GM18499 (cell line): ENCODE measurements around the gene ATP7A.
"Not testable (repeated sequence)": the region's sequence is repeated elsewhere in the genome, so short reads cannot be mapped to it uniquely, and the experiment has no call there.

Experiments used
- ATAC-seq: cut with Tn5 transposase; IDR thresholded peaks from one replicate; pipeline ENCODE4 v1.9.1; 2021; ENCODE audit warnings: moderate number of reproducible peaks; ENCODE audit not compliant: insufficient read depth, unreplicated experiment

Gene ATP7A

DNA sequence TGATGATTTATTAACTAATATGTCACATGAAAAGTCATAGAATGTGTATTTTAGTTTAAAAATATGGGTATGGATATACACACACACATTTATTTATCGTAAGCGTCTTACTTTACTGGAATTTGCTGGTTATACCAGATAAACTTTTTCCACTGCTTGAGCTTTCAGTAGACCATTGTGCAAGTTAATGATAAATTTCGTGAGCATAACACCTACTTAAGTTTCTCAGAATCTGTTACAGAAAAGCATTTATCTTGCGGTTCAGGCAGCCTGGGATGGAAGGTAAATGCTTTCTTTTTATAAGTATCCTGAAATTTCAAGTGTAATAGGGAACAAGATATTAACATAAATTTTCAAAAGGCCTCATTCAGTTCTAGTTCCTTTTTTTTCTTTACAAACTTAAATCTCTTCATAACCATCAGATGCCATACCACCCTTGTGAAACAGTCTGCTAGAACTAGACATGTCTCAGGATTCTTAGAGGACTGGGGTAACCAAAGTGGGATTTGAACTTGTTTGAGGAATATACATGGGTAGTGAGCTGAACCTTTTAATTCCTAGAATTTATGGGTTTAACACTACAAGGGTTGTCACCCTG is 27.7 kb downstream of the ATP7A start:
- no peak for ATAC-seq

DNA sequence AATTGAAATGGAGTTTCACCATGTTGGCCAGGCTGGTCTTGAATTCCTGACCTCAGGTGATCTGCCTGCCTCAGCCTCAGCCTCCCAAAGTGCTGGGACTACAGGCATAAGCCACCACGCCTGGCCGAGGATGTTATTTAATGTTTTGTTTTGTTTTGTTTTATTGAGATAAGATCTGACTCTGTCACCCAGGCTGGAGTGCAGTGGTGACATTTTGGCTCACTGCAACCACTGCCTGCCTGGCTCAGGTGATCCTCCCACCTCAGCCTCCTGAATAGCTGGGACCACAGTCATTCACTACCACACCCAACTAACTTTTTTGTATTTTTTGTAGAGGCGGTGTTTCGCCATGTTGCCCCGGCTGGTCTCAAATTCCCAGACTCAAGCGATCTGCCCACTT is 34.5 kb downstream of the ATP7A start:
- not testable (repeated sequence) for ATAC-seq

DNA sequence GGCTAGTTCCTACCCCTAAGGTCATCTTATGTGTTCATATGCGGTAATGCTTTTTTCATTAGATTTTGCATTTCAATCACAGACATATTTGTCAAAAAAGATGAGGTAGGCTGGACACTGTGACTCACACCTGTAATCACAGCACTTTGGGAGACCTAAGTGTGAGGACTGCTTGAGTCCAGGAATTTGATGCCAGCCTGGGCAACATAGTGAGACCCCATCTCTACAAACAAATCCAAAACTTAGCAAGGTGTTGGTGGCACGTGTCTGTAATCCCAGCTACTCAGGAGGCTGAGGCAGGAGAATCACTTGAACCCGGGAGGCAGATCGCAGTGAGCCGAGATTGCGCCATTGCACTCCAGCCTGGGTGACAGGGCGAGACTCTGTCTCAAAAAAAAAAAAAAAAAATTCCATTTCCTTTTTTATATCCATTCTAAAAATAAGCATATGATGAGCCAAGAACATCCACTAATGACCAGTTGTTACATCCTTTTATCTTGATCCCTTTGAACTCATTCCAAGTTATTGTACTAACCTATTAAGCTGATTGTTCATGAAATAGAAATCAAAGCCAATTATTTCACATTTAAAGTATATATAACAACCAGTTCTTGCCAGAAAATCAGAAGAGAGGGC is 35.5 kb downstream of the ATP7A start:
- no peak for ATAC-seq

DNA sequence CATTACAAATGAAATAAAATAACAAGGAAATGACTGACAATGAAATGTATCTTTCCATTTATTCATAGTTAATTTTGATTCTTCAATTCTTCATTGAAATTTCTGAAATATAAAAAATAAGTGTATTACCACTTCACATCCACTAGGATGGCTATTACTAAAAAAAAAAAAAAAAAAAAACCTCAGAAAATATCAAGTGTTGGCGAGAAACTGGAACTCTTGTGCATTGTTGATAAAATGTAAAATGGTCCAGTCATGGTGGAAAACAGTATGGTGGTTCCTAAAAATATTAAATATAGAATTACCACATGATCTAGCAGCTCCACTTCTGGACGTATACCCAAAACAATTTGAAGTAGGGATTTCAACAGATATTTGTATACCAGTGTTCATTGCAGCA is 36.1 kb downstream of the ATP7A start:
- ATAC-seq: no peak

DNA sequence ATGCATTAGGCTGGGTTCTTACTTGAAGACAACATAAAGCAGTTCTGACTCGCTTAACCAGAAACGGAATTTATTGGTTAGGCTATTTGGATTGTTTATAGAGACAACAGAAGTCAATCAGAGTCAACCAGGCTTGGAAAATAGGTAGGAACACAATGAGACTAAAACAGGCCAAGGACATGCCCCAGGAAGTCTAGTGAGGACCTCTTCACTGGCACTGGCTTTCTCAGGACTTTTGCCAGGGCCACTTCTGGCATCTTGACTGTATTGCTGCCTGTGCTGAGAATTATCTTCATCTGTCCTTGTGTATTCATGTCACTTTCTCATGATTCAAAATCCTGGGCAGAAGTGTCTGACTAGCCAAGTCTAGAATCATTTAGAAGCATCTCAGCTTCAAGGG is 39.3 kb downstream of the ATP7A start:
- no peak for ATAC-seq

DNA sequence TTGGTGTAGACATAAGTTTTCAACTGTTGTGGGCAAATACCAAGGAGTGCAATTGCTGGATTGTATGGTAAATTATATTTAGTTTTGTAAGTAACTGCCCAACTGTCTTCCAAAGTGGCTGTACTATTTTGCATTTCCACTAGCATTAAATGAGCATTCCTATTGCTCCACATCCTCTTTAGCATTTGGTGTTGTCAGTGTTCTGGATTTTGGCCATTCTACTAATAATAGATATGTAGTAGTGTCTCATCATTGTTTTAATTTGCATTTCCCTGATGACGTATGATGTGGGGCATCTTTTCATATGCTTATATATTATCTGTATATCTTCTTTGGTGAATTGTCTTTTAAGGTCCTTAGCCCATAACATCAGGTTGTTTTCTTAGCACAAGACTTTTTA is 41.7 kb downstream of the ATP7A start:
- ATAC-seq: no peak

DNA sequence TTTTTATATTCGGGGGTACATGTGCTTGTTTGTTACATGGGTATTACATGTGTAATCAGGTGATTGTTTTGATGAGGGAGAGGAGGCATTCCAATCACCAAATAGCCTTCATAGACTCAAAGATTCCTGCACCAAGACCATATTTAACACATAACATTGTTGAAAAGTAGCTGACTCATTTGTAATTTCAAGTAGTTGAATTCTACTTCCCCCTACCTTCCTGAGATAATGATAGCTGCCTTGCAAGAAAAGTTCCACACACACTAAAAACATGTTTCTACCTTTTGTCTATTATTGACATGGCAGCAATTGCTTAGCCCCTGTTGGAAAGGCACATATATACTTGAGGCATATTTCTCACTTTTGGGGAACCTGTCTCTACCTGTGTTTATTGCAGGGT is 42.8 kb downstream of the ATP7A start:
- ATAC-seq: no peak

DNA sequence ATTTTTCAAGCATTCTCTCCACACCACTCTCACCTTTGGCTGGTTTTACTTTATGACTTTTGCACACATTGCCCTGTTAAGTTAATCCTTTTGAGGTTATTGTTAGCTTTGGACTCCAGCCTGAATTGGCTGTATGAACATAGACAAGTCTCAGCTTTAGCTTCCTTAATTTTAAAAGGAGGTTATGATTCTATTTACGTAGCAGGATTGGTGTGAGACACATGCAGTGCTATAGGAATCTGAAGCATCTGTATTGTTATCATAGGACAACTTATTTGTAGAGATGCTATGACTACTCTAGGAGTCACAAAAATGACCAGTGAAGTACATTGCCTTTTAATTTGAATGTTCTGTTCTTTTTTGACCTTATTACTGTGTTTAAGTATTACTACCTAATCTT is 43.2 kb downstream of the ATP7A start:
- no peak for ATAC-seq

DNA sequence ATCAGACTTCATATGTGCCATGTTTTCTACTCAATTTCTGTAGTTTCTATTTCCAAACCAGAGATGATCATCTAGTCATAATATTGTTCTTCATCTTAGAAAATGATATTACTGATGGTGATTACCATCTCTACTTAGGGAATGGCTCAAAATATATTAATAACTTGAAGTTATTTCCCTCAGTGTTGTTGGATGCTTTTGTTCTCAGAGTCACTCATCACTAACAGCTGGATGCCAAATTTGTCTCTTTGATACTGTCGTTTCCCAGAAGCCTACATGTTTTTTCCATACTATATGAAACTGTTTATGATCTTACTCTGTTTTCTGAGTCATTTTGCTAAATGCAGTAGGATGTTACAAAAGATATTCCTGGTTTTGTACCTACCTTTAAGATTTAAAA is 50.1 kb downstream of the ATP7A start:
- ATAC-seq: no peak

DNA sequence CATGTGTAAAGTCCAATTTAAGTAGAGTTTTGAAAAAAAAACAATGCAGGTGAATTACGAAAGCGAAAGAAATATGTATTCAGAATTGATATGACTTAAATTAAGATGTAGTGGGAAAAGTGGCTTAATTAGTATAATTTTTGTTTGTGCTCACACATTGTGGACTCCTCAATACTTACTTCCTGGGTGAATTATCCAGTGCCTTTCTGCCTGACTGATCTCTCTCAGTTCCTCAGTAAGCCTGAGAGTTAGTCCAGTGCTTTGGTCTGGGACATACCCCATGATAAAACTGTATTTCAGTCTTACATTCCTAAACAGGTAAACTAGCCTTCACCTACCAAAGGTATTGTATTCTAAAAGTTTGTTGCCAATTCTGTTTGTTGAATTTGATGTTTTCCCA is 50.6 kb downstream of the ATP7A start:
- no peak for ATAC-seq

DNA sequence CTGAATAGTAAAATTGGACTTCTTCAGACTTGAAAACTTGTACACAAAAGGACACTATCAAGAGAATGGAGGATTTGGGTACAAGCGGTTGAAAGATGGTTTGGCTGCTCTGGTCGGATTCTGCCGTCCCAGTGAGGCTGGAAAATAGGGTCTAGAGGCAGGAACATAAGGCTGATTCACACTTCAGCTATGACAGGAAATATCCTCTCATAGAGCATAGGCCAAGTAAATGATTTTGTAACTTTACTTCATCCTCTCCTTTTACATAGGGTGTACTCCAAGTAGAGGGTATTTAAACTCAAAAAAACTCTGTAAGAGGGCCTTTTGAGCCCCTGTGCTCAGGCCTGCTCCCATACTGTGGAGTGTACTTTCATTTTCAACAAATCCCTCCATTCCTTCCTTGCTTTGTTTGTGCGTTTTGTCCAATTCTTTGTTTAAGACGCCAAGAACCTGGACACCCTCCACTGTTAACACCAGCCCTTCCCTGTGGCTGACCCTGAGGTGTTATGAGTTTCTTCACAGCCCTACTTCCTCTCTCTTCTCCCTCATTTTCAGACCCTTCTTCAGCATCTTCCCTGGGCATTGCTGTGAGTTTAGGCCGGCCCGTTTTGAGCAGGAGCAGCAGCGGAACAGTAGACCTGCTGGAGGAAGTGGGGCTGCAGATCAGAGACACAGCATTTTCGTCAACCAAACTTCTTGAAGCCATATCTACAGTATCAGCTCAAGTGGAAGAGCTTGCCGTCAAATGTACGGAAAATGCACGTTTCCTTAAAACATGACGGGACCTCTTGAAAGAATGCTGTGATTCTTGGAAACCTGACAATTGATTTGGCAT is 51.8 kb downstream of the ATP7A start:
- ATAC-seq: no peak

DNA sequence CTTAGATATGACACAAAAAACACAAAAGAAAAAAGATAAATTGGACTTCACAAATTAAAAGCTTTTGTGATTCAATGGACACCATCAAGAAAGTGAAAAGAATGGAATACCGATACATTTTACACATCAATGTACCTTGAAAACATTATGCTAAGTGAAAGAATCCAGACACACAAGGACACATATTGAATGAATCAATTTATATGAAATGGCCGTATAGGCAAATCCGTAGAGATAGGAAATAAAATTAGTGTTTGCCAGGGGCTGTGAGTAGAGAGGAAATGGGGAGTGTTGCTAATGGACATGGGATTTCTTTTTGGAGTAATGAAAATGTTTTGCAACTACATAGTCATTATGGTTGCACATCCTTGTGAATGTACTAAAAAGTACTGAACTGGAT is 55.9 kb downstream of the ATP7A start:
- no peak for ATAC-seq

DNA sequence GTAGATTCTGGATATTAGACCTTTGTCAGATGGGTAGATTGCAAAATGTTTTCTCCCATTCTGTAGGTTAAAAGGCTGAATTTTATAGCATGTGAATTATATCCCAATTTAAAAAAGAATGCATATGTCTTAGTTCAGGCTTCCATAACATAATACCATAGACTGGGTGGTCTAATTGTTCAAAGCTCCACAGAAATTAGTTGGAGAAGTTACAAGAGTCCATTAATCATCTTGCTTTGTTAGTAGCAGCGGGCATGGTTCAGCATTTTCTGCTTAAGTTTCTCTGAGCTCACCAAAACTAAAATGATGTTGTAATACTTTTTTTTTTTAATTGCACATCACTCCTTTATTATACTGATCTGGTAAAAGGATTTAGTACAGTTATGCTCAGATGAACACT is 57.1 kb downstream of the ATP7A start:
- ATAC-seq: no peak

DNA sequence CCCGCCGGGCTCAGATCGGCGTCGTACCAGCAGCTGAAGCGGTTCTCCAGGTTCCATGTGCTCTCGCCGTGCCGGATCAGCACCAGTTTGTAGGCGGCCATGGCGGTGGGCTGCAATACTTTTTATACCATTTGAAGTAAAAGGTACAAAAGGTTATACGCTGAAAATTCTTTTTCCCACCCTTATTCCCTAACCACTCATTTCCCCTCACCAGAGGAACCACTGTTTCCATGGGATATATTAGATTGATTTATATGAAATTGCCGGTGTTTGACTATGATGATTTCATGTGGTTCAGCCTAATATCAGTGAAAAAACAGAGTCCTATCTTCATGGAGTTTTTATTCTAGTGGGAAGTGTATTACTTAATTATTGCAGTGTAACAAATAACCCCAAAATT is 59.0 kb downstream of the ATP7A start, which contains the start of gene PGAM4:
PGAM4 (minus strand) TSS at position 101 of the 400 bp plus-strand sequence; CDS start at position 101, 0 bp downstream.
- ATAC-seq: no peak

DNA sequence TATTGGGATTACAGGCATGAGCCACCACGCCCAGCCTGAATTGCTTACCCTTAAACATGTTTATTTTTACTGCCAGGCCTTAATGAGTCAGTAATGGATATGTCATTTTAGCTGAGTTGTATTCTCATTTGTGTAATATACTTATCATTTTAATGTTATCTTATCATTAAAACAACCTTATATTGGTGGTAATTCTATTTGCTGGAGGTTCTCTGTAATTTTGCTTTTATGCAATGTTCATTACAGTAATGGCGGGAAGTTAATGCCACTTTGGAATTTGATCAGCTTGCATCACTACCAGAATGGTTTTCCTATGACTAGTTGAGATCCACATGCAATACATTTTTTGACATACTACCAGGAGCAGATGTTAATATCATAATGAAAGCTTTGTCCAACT is 65.3 kb downstream of the ATP7A start:
- no peak for ATAC-seq

DNA sequence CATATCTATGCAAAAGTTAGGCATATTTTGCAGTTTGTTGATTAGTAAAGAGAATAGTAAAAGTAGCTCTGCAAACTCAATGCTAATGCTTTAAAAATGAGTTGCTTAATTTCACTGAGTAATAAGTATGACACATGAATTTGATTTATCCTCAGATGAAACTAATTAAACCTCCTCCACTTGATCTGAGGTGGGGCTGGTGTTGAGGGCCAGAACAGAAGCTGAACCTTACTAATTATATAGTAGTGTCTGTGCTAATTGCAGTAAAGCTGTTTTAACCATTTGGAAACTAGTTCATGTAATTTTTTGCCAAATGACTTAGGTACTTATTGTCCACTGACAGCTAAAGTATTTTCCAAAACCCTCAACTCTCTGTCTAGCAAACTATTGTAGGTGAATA is 66.6 kb downstream of the ATP7A start:
- ATAC-seq: no peak

DNA sequence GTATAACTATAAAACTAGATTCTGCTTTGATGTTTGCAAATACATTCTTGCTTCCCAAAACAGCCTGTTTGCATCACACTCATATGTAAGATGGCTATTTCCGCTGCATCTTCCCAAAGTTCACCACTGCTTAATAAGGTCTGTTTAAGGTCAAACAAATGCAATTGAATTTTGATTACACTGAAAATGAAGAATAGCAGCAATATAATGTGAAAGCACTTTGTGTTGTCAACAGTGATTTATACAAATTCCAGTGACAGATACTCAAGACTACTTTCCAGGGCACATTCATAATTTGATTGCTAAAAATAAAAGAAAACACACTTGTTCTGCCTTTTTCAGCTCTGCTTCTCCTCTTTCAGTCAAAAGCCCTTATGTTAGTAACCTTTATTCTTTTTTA is 67.0 kb downstream of the ATP7A start:
- ATAC-seq: no peak

DNA sequence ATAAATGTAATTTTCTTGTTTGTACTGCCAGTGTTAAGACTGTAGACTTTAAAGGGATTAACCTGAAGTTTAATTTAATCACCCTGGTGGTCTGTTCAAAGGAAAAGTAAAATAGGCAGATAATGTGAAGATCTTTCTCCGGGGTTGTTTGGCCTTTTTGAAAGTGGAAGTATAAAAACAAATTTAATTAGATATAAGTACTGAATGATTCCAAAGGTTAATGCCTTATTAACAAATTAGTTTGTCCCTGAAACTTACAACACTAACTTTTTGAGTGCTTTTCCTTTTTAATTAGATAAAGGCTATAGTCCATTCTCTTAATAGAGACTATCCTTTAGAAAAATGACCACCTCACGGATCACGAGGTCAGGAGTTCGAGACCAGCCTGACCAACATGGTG is 69.4 kb downstream of the ATP7A start:
- ATAC-seq: no peak

DNA sequence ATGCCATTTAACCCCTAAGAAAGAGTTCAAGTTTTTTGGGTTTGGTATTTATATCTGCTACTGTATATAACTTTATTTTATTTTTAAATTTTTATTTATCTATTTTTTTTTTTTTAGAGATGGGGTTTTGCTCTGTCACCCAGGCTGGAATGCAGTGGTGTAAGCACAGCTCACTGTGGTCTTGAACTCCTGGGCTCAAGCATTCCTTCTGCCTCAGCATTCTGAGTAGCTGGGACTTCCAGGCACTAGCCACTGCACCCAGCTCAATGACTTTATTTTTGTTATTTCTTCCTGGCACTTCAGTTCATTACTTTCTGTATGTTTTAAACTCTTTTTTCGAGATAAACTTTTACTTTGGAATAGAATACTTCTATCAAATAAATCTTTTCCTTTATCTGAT is 101.4 kb downstream of the ATP7A start:
- no peak for ATAC-seq

DNA sequence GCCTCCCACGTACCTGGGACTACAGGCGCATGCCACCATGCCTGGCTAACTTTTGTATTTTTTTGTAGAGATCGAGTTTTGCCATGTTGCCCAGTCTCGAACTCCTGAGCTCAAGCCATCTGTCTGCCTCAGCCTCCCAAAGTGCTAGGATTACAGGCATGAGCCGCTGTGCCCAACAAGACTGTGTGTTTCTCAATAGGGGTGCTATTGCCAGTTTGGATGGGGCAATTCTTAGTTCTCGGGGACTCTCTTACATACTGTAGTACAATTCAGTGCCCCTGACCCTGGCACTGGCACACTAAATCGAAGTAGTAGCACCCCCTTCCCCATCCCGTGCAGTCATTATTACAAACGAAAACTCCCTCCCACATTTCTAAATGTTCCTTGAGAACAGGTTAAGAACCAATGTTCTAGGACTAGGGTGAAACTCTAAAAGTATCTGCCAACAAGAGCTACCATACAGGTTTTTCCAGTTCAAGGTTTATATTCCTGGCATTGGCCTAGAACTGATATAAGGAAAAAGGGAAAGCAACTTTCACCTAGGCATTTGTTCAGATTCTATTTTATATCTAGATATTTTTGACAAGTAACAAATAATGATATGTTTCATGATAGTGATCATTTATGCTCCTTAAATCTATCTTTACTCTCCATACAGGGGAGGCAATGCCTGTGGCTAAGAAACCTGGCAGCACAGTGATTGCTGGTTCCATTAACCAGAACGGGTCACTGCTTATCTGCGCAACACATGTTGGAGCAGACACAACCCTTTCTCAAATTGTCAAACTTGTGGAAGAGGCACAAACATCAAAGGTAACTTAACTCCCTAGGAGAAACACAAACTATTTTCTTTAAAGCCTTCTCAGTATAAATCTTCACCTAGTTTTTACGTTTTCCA is 109.3 kb downstream of the ATP7A start:
- no peak for ATAC-seq
